GM12892 (cell line): Measurements from ENCODE around the gene TGFBI.

Experiments
- POLR2A ChIP-seq: IDR thresholded peaks from 2 replicates; pipeline ENCODE4 v1.6.1; 2011; ENCODE audit warnings: low read depth, low read length, control low read depth
- POLR2AphosphoS5 ChIP-seq: IDR thresholded peaks from 2 replicates; pipeline ENCODE4 v1.6.1; 2011; ENCODE audit warnings: low read depth, low read length, control low read depth
- TAF1 ChIP-seq: IDR thresholded peaks from 2 replicates; pipeline ENCODE4 v1.6.1; 2011; ENCODE audit warnings: low read depth, mild to moderate bottlenecking, control low read depth, low read length, borderline replicate concordance

DNA sequence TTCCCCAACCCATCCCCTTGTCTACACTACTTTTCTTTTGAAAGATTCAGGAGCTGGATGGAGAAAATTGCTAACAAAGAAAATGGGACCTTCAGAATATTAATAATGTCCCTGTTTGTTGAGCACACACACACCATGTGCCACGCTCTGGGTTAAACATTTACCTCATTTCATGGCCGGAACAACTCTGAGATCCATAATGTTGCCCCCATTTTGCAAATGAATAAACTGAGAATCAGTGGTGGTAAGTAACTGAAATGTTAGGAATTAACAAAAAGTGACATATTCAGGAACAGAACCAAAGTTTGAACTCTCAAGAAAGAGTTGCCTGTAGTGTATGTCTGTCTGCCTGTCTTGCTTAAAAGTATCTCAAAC is 52.4 kb downstream of the TGFBI start:
- TF ChIP-seq TAF1 (no peak), POLR2A (no peak), POLR2AphosphoS5 (no peak)
